Suprapubic skin (tissue), 3 donors: ENCODE results near the gene ZNF296.

ENCODE experiments used
- CTCF ChIP-seq, 2 donors: fragments of 200-600 bp in 1 of 2; fragments of 450-650 bp in 1 of 2; sonication (generic) in 1 of 2; IDR thresholded peaks; one replicate each; pipeline ENCODE4 v1.5.1; 2016 to 2019; ENCODE audit warnings: antibody characterized with exemption in 2 of 2, mild to moderate bottlenecking in 1 of 2, moderate library complexity in 1 of 2
- POLR2A ChIP-seq, 2 donors: fragments of 450-650 bp; IDR thresholded peaks; one replicate each; pipeline ENCODE4 v1.6.1; 2017; ENCODE audit warnings: antibody characterized with exemption in 2 of 2, mild to moderate bottlenecking in 2 of 2, moderate library complexity in 2 of 2

- TF ChIP-seq POLR2A (IDR thresholded peaks at IDR 0.05) = no peak
- no peak for TF ChIP-seq CTCF (IDR thresholded peaks at IDR 0.05)
These were observed 27.4 kb upstream of the ZNF296 start for GRCh38 chr19:45103508-45104319.
